HL-60 (cell line): ENCODE results near the gene SIGLEC8.

Source experiments
- DNase-seq, 2 experiments: peaks; one replicate each; pipeline ENCODE4 v3.0.0-alpha.2; 2010 to 2020; ENCODE audit warnings: low read depth in 1 of 2, low spot score in 1 of 2
- H3K27ac ChIP-seq: fragments of 250-450 bp; sonication (Bioruptor Pico); replicated peaks from 2 replicates; pipeline ENCODE4 v1.5.1; 2020; ENCODE audit warnings: mild to moderate bottlenecking, moderate library complexity
- H3K27me3 ChIP-seq: fragments of 250-450 bp; sonication (Bioruptor Pico); 2 replicates; pipeline ENCODE4 v1.5.1; 2021; ENCODE audit warnings: mild to moderate bottlenecking, moderate library complexity; ENCODE audit not compliant: insufficient read depth, poor library complexity, severe bottlenecking
- H3K4me3 ChIP-seq: replicated peaks from 2 replicates; pipeline ENCODE4 v1.5.1; 2011; ENCODE audit warnings: mild to moderate bottlenecking, control low read depth, low read length; ENCODE audit not compliant: insufficient read depth
- CTCF ChIP-seq: IDR thresholded peaks from one replicate; pipeline ENCODE4 v1.5.1; 2011; ENCODE audit warnings: low read length, control low read depth, inconsistent platforms; ENCODE audit not compliant: insufficient read depth
- GABPA ChIP-seq: IDR thresholded peaks from 2 replicates; pipeline ENCODE4 v1.6.1; 2012; ENCODE audit warnings: low read depth
- POLR2AphosphoS5 ChIP-seq: IDR thresholded peaks from 2 replicates; pipeline ENCODE4 v1.6.1; 2012; ENCODE audit warnings: low read depth
- REST ChIP-seq: IDR thresholded peaks from 2 replicates; pipeline ENCODE4 v1.6.1; 2012; ENCODE audit warnings: low read depth; ENCODE audit not compliant: insufficient replicate concordance
- SPI1 ChIP-seq: IDR thresholded peaks from 2 replicates; pipeline ENCODE4 v1.6.1; 2012; ENCODE audit warnings: low read depth, mild to moderate bottlenecking, borderline replicate concordance

Gene SIGLEC8

GRCh38 chr19:51456541-51457290 lies 1.5 kb downstream of the SIGLEC8 start:
- no peaks in the 10 kb centered on the region for H3K27me3 ChIP-seq
- no peak for DNase-seq
- no peak for TF ChIP-seq POLR2AphosphoS5
- no peak for TF ChIP-seq CTCF
- TF ChIP-seq SPI1 = no peak
- H3K4me3 ChIP-seq = no peak overlapping the region
- no peak overlapping the region for H3K27ac ChIP-seq

GRCh38 chr19:51450730-51451307 lies 7.4 kb downstream of the SIGLEC8 start:
- Histone ChIP-seq H3K4me3 (no peak overlapping the region), H3K27me3 (no peaks in the 10 kb centered on the region), H3K27ac (no peak overlapping the region)
- no peak for DNase-seq
- TF ChIP-seq REST (no peak), POLR2AphosphoS5 (no peak), SPI1 (no peak), CTCF (no peak), GABPA (no peak)

- no peak overlapping the region for H3K27ac ChIP-seq
- no peak for DNase-seq
- no peak overlapping the region for H3K4me3 ChIP-seq
- TF ChIP-seq CTCF (no peak), GABPA (no peak), REST (no peak), SPI1 (no peak)
- no peaks in the 10 kb centered on the region for H3K27me3 ChIP-seq
Observed at GRCh38 chr19:51448411-51449016, 9.7 kb downstream of the SIGLEC8 start.
